ENCODE results near the gene VEGFC.

Gene VEGFC

DNA sequence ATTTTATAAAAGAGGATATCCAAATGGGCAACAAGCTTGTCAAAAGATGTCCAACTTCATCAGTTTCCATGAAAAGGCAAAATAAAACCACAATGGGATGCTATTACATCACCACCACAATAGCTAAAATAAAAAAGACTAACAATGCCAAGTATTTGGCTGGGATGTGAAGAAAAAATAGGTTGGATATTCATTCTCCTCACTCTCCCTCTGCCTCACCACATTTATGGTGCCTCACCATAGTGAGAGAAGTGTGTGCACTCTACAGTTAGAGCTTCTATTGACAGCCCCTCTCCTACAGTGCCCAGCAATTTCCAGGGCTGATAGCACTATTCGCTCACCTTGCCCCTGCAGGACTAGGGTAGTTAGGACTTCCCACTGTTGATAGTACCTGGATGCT is 25.5 kb downstream of the VEGFC start:
- ChIA-PET CTCF (interaction anchor here (1.8 kb wide), 1 partner anchor 10 kb away, joined by 5 read pairs; no protein-coding TSS in a partner anchor), POLR2A (no interaction called here)
- TF ChIP-seq, protein P1, sequence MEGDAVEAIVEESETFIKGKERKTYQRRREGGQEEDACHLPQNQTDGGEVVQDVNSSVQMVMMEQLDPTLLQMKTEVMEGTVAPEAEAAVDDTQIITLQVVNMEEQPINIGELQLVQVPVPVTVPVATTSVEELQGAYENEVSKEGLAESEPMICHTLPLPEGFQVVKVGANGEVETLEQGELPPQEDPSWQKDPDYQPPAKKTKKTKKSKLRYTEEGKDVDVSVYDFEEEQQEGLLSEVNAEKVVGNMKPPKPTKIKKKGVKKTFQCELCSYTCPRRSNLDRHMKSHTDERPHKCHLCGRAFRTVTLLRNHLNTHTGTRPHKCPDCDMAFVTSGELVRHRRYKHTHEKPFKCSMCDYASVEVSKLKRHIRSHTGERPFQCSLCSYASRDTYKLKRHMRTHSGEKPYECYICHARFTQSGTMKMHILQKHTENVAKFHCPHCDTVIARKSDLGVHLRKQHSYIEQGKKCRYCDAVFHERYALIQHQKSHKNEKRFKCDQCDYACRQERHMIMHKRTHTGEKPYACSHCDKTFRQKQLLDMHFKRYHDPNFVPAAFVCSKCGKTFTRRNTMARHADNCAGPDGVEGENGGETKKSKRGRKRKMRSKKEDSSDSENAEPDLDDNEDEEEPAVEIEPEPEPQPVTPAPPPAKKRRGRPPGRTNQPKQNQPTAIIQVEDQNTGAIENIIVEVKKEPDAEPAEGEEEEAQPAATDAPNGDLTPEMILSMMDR (IDR thresholded peaks at IDR 0.05; ENCODE audit: insufficient read depth, low read length, missing control alignments): no peak
- no peak overlapping the region for H3K4me3 ChIP-seq (ENCODE audit: low read depth, low read length)
- DNase-seq (ENCODE audit: low read depth, low spot score): no peak

DNA sequence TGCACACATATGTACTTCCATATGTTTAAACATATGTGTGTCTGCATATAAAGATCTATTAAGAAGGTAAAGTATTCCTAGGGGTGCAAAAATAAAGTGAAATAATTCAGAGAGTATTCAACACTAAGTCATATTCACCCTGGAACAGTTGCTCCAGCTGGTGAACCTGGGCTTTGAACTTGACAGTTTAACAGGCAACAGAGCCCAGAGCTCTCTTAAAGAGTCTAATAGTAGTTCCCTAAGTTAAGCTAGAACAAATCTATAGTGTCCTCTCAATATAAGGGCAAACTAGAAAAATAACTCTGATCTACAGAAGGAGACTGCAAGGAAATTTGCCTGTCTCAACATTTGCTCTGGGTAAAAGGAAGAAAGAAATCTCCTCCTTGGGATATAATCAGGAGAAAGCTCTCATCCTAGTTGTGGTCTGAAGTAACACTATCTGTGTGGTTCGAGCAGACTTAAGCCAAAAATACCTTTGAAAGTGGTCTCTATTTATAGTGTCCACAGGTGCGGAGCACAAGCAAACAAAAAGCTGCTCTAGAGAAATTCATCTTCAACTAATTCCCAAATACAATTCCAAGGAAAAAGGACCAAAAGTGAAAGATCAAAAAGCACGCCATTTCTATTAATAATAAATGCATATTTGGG is 29.9 kb downstream of the VEGFC start:
- no peak overlapping the region for H3K4me3 ChIP-seq (ENCODE audit: low read depth, low read length)
- ChIA-PET POLR2A (no interaction called here), CTCF (interaction anchor here (1.2 kb wide), 1 partner anchor 285 kb away, joined by 4 read pairs; no protein-coding TSS in a partner anchor)
- TF ChIP-seq, protein P1 (IDR thresholded peaks at IDR 0.05; ENCODE audit: insufficient read depth, low read length, missing control alignments): no peak
- DNase-seq (ENCODE audit: low read depth, low spot score): no peak

DNA sequence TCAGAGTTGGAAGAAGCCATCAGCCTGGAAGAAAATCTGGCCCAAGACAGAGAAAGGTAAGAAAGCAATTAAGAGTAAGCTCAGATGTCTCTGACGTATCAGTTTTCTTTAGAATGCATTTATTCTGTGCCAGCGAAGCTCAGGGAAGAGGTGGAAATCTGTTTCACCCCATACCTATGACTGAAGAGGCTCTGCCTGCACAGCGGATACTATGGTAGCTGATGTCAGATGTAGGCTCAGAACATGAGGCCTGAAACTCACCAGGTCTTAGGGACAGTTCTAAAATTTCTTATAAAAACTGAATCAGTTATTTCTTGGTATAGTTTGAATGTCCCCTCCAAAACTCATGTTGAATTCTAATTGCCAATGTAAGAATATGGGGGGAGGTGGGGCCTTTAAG is 30.9 kb downstream of the VEGFC start:
- POLR2A ChIA-PET: no interaction called here
- no peak overlapping the region for H3K4me3 ChIP-seq (ENCODE audit: low read depth, low read length)
- TF ChIP-seq, protein P1 (IDR thresholded peaks at IDR 0.05; ENCODE audit: insufficient read depth, low read length, missing control alignments): no peak
- CTCF ChIA-PET: interaction anchor here (1.2 kb wide), 1 partner anchor 286 kb away, joined by 4 read pairs; no protein-coding TSS in a partner anchor
- no peak for DNase-seq (ENCODE audit: low read depth, low spot score)

DNA sequence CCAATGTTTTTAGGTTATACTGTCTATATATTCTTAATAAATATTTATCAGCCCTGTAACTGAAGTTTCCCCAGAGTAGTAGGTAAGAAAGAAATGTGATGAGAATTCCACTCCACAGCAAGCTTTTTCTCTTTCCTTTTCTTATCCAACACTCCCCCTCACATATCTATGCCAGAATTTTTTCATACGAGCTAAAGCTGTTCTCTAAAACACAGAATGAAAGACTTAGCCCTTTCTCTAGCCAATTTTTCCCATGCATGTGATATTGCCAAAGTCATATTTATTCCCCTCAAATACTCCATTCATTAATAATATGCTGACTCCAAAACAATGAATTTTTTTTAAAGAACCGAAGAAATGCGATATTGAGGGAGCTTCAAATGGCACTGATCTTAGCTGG is 32.3 kb downstream of the VEGFC start:
- H3K4me3 ChIP-seq (ENCODE audit: low read depth, low read length): no peak overlapping the region
- POLR2A ChIA-PET: no interaction called here
- CTCF ChIA-PET: interaction anchor here (1.0 to 1.9 kb wide), 2 partner anchors 10 to 287 kb away, joined by 3 to 9 read pairs; no protein-coding TSS in a partner anchor

DNA sequence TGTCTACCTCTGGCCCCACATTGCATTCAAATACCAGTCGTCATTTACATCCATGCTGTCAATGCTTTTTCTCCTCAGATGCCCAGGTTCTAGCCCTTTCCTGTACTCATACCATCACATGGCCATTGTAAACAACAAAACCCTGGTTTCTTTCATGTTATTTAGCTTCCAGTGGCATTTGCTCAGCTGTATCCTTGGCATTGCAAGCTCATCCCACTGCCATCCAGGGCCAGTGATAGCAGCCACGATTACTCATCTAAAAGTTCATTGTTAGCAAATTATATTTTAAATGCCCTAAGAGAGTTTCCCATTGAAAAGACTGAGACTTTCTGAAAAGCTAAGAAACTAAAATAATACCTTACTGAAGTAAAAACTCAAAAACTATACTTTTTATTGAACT is 34.0 kb downstream of the VEGFC start:
- ChIA-PET CTCF (interaction anchor here (0.9 kb wide), 1 partner anchor 11 kb away, joined by 3 read pairs; no protein-coding TSS in a partner anchor), POLR2A (no interaction called here)
- no peak overlapping the region for H3K4me3 ChIP-seq (ENCODE audit: low read depth, low read length)
- DNase-seq (ENCODE audit: low read depth, low spot score): no peak
- TF ChIP-seq, protein P1 (IDR thresholded peaks at IDR 0.05; ENCODE audit: insufficient read depth, low read length, missing control alignments): no peak

More for the DNA sequence above, 32.3 kb downstream of the VEGFC start:
- TF ChIP-seq, protein P1 (IDR thresholded peaks at IDR 0.05; ENCODE audit: insufficient read depth, low read length, missing control alignments): no peak
- DNase-seq (ENCODE audit: low read depth, low spot score): no peak

DNA sequence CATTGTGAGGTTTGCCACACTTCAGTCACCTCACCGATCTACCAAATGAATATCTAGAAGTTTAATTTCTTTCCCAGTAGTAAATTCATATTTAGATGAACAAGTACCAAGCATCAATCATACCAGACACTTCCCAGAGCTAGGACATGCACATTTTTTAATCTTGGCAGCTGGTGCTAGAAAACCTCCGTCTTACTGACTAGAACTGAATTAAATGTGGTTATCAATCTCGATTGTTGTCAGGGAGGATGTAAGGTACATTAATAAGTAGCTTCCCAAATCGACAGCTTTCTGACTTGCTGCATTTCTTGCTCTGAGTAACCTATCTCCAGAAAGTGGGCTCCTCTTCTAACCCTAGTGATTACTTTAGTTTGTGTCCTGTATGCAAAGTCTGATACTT is 34.4 kb downstream of the VEGFC start:
- no peak overlapping the region for H3K4me3 ChIP-seq (ENCODE audit: low read depth, low read length)
- TF ChIP-seq, protein P1 (IDR thresholded peaks at IDR 0.05; ENCODE audit: insufficient read depth, low read length, missing control alignments): no peak
- no peak for DNase-seq (ENCODE audit: low read depth, low spot score)
- ChIA-PET POLR2A (no interaction called here), CTCF (interaction anchor here (0.9 kb wide), 1 partner anchor 12 kb away, joined by 3 read pairs; no protein-coding TSS in a partner anchor)

Data from AG04449 (cell line).